Neuronal stem cell (in vitro differentiated cells): ENCODE data around the gene FAIM2.

ENCODE experiments used
- DNase-seq: peaks from one replicate; pipeline ENCODE4 v3.0.0-alpha.2; 2013; ENCODE audit warnings: low spot score
- H2AFZ ChIP-seq: one replicate; pipeline ENCODE4 v1.6.1; 2013; ENCODE audit warnings: mild to moderate bottlenecking, low read length, inconsistent platforms
- H2AK5ac ChIP-seq: 2 replicates; pipeline ENCODE4 v1.6.1; 2013; ENCODE audit warnings: low read depth, mild to moderate bottlenecking, inconsistent platforms, low read length, moderate library complexity, mixed read lengths
- H2BK120ac ChIP-seq: 2 replicates; pipeline ENCODE4 v1.6.1; 2013; ENCODE audit warnings: low read depth, mild to moderate bottlenecking, inconsistent platforms, low read length, moderate library complexity, mixed read lengths
- H2BK12ac ChIP-seq: one replicate; pipeline ENCODE4 v1.6.1; 2013; ENCODE audit warnings: low read length, inconsistent platforms
- H2BK15ac ChIP-seq: 2 replicates; pipeline ENCODE4 v1.6.1; 2013; ENCODE audit warnings: mild to moderate bottlenecking, low read length, inconsistent platforms, mixed read lengths
- H2BK5ac ChIP-seq: one replicate; pipeline ENCODE4 v1.6.1; 2013; ENCODE audit warnings: inconsistent platforms, mild to moderate bottlenecking, low read length, moderate library complexity
- H3K14ac ChIP-seq: one replicate; pipeline ENCODE4 v1.6.1; 2013; ENCODE audit warnings: low read length, inconsistent platforms
- H3K18ac ChIP-seq: 2 replicates; pipeline ENCODE4 v1.6.1; 2013; ENCODE audit warnings: low read length, inconsistent platforms
- H3K23ac ChIP-seq: 2 replicates; pipeline ENCODE4 v1.6.1; 2013; ENCODE audit warnings: low read depth, mild to moderate bottlenecking, mixed read lengths, low read length, inconsistent platforms; ENCODE audit not compliant: poor library complexity
- H3K27ac ChIP-seq: replicated peaks from 3 replicates; pipeline ENCODE4 v1.5.1; 2013; ENCODE audit warnings: low read length, inconsistent platforms
- H3K27me3 ChIP-seq, 3 experiments: 2 replicates each; pipeline ENCODE4 v1.6.1; 2013; ENCODE audit warnings: low read length in 3 of 3, mild to moderate bottlenecking in 2 of 3, inconsistent platforms in 1 of 3, low read depth in 1 of 3, mixed read lengths in 1 of 3, moderate library complexity in 1 of 3; ENCODE audit not compliant: control insufficient read depth in 3 of 3, insufficient read depth in 3 of 3
- H3K36me3 ChIP-seq, 2 donors: replicated peaks in 1 of 2; 2 replicates each; pipeline ENCODE4 v1.6.1; 2013; ENCODE audit warnings: low read length in 2 of 2; ENCODE audit not compliant: control insufficient read depth in 2 of 2, insufficient read depth in 2 of 2
- H3K4ac ChIP-seq: 2 replicates; pipeline ENCODE4 v1.6.1; 2013; ENCODE audit warnings: inconsistent platforms, mild to moderate bottlenecking, low read length, moderate library complexity
- H3K4me1 ChIP-seq, 2 donors: 1 replicate in 1 of 2; 2 replicates in 1 of 2; pipeline ENCODE4 v1.6.1; 2013; ENCODE audit warnings: low read length in 2 of 2, low read depth in 1 of 2; ENCODE audit not compliant: control insufficient read depth in 2 of 2, insufficient read depth in 1 of 2
- H3K4me2 ChIP-seq: one replicate; pipeline ENCODE4 v1.6.1; 2013; ENCODE audit warnings: mild to moderate bottlenecking, low read length, inconsistent platforms; ENCODE audit not compliant: insufficient read depth, poor library complexity, severe bottlenecking
- H3K4me3 ChIP-seq, 2 donors: 2 replicates each; pipeline ENCODE4 v1.5.1; 2013; ENCODE audit warnings: low read length in 2 of 2, mild to moderate bottlenecking in 2 of 2, inconsistent platforms in 1 of 2, moderate library complexity in 1 of 2
- H3K79me1 ChIP-seq: one replicate; pipeline ENCODE4 v1.6.1; 2013; ENCODE audit warnings: low read depth, mild to moderate bottlenecking, inconsistent platforms, low read length, moderate library complexity
- H3K9ac ChIP-seq: one replicate; pipeline ENCODE4 v1.6.1; 2013; ENCODE audit warnings: mild to moderate bottlenecking, low read depth, low read length, inconsistent platforms; ENCODE audit not compliant: poor library complexity
- H3K9me3 ChIP-seq, 2 donors: replicated peaks in 1 of 2; 2 replicates each; pipeline versions ENCODE3 to v1.6.1; 2013; ENCODE audit warnings: low read length in 2 of 2, mild to moderate bottlenecking in 2 of 2, inconsistent platforms in 1 of 2, low read depth in 1 of 2, mixed read lengths in 1 of 2, moderate library complexity in 1 of 2; ENCODE audit not compliant: control insufficient read depth in 2 of 2, insufficient read depth in 1 of 2
- H4K8ac ChIP-seq: one replicate; pipeline ENCODE4 v1.6.1; 2013; ENCODE audit warnings: low read depth, mild to moderate bottlenecking, inconsistent platforms, low read length, moderate library complexity
- H4K91ac ChIP-seq: one replicate; pipeline ENCODE4 v1.6.1; 2013; ENCODE audit warnings: low read length, low read depth, mild to moderate bottlenecking, inconsistent platforms; ENCODE audit not compliant: poor library complexity
- WGBS, 2 donors: extraction: QIAGEN DNeasy Blood & Tissue Kit; methylation state at CpG; one replicate each; pipeline ENCODE4 v1.1.7; 2013; ENCODE audit warnings: missing lambda C conversion rate in 2 of 2, mixed read lengths in 1 of 2; ENCODE audit not compliant: insufficient read length in 2 of 2, insufficient replicate concordance in 1 of 2; ENCODE audit errors: extremely low coverage in 2 of 2; 5-methylcytosine and 5-hydroxymethylcytosine counted together

Gene FAIM2

GRCh38 chr12:49917166-49917787, 13.6 kb upstream of the FAIM2 start:
- no peak for DNase-seq

GRCh38 chr12:49916129-49916919, 12.6 kb upstream of the FAIM2 start:
- peaks cover 0 to 6% of the 10 kb centered on the region in 2 donors for H3K4me1 ChIP-seq

More at GRCh38 chr12:49917166-49917787, 13.6 kb upstream of the FAIM2 start:
- Histone ChIP-seq H2BK5ac (no peak overlapping the region), H3K79me1 (no peaks in the 10 kb centered on the region), H3K9ac (no peak overlapping the region), H3K23ac (no peak overlapping the region), H3K4me3 (no peak overlapping the region), H2BK120ac (no peak overlapping the region), H2BK12ac (no peak overlapping the region), H3K4ac (no peak overlapping the region), H2AFZ (no peak overlapping the region), H4K8ac (no peak overlapping the region), H2BK15ac (no peak overlapping the region), H3K9me3 (no peaks in the 10 kb centered on the region), H3K4me1 (peaks cover 0 to 6% of the 10 kb centered on the region in 2 donors), H3K36me3 (no peaks in the 10 kb centered on the region), H3K27ac (no peak overlapping the region), H3K4me2 (no peak overlapping the region), H4K91ac (no peak overlapping the region), H3K27me3 (peaks cover 0 to 36% (median 2%) of the 10 kb centered on the region in 3 experiments), H3K14ac (no peak overlapping the region), H3K18ac (no peak overlapping the region), H2AK5ac (no peak overlapping the region)
- WGBS, 2 donors: no CpG with 5 or more reads among the region's 12 CpGs

GRCh38 chr12:49912345-49913255, 8.9 kb upstream of the FAIM2 start:
- no peak overlapping the region for H4K91ac ChIP-seq
- H3K4ac ChIP-seq: no peak overlapping the region
- H3K79me1 ChIP-seq: no peaks in the 10 kb centered on the region
- no peaks in the 10 kb centered on the region for H3K9me3 ChIP-seq
- no peak overlapping the region for H2AFZ ChIP-seq
- DNase-seq: no peak
- H3K36me3 ChIP-seq: no peaks in the 10 kb centered on the region
- H3K4me3 ChIP-seq: no peak overlapping the region
- no peak overlapping the region for H3K27ac ChIP-seq
- H3K4me1 ChIP-seq: peaks cover 13 to 22% of the 10 kb centered on the region in 2 donors
- peaks cover 0 to 28% (median 0%) of the 10 kb centered on the region in 3 experiments for H3K27me3 ChIP-seq
- H2BK120ac ChIP-seq: no peak overlapping the region
- no peak overlapping the region for H3K9ac ChIP-seq
- H4K8ac ChIP-seq: peak overlapping the region; percentile 70
- H2BK5ac ChIP-seq: no peak overlapping the region
- H2BK12ac ChIP-seq: peak overlapping the region; percentile 85
- peak overlapping the region; percentile 49 for H3K18ac ChIP-seq
- H2AK5ac ChIP-seq: peak overlapping the region; percentile 73
- peak overlapping the region; percentile 3 for H3K23ac ChIP-seq
- H3K14ac ChIP-seq: no peak overlapping the region
- H3K4me2 ChIP-seq: no peak overlapping the region
- peak overlapping the region; percentile 82 for H2BK15ac ChIP-seq
- WGBS, 2 donors: no CpG with 5 or more reads among the region's 16 CpGs

More at GRCh38 chr12:49916129-49916919, 12.6 kb upstream of the FAIM2 start:
- no peaks in the 10 kb centered on the region for H3K79me1 ChIP-seq
- H2BK15ac ChIP-seq: no peak overlapping the region
- H3K14ac ChIP-seq: no peak overlapping the region
- no CpG with 5 or more reads among the region's 8 CpGs for WGBS, 2 donors
- H3K9ac ChIP-seq: no peak overlapping the region
- no peak overlapping the region for H2BK12ac ChIP-seq
- no peaks in the 10 kb centered on the region for H3K9me3 ChIP-seq
- H4K8ac ChIP-seq: no peak overlapping the region
- H2BK120ac ChIP-seq: no peak overlapping the region
- H3K4ac ChIP-seq: no peak overlapping the region
- H2AK5ac ChIP-seq: no peak overlapping the region
- DNase-seq: no peak
- no peak overlapping the region for H3K27ac ChIP-seq
- H4K91ac ChIP-seq: no peak overlapping the region
- H2AFZ ChIP-seq: no peak overlapping the region
- no peak overlapping the region for H3K4me3 ChIP-seq
- no peak overlapping the region for H2BK5ac ChIP-seq
- no peak overlapping the region for H3K4me2 ChIP-seq
- no peaks in the 10 kb centered on the region for H3K36me3 ChIP-seq
- peaks cover 0 to 31% (median 2%) of the 10 kb centered on the region in 3 experiments for H3K27me3 ChIP-seq
- H3K23ac ChIP-seq: no peak overlapping the region
- H3K18ac ChIP-seq: no peak overlapping the region
